ENCODE measurements around the gene FBXL17. TPM values are rescaled to one million over a fixed set of nuclear protein-coding genes. Genes with fewer than 3 reads are reported as not detected.

FBXL17 gene
- total RNA-seq, 1 donor from 2014 or later: 12.7 TPM

- Mint-ChIP-seq H3K4me1 (ENCODE audit: low read depth, unreplicated experiment) (peaks cover 12% of the 10 kb centered on the region), H3K36me3 (ENCODE audit: low read depth, unreplicated experiment) (no peaks in the 10 kb centered on the region), H3K4me3 (ENCODE audit: unreplicated experiment) (no peak overlapping the region), H3K9me3 (ENCODE audit: unreplicated experiment) (peaks cover 2% of the 10 kb centered on the region), H3K27ac (ENCODE audit: unreplicated experiment) (no peak overlapping the region), H3K27me3 (ENCODE audit: low read depth, unreplicated experiment) (no peaks in the 10 kb centered on the region)
- Histone ChIP-seq H3K27ac (ENCODE audit: low read depth, low read length) (no peak overlapping the region), H3K79me2 (ENCODE audit: insufficient read depth, low read length) (no peaks in the 10 kb centered on the region), H3K9ac (ENCODE audit: low read length) (no peak overlapping the region), H4K20me1 (ENCODE audit: insufficient read depth, low read length) (no peaks in the 10 kb centered on the region), H3K36me3 (ENCODE audit: insufficient read depth, low read length) (no peaks in the 10 kb centered on the region), H2AFZ (ENCODE audit: low read depth, low read length) (no peak overlapping the region), H3K9me3 (ENCODE audit: insufficient read depth, low read depth, low read length) (no peaks in the 10 kb centered on the region), H3K27me3 (ENCODE audit: insufficient read depth, low read length) (no peaks in the 10 kb centered on the region), H3K4me3 (ENCODE audit: insufficient read depth, low read depth, low read length) (no peak overlapping the region), H3K4me1 (ENCODE audit: insufficient read depth, low read length) (peaks cover 11% of the 10 kb centered on the region), H3K4me2 (ENCODE audit: low read length) (no peak overlapping the region)
- TF ChIP-seq, protein P1, sequence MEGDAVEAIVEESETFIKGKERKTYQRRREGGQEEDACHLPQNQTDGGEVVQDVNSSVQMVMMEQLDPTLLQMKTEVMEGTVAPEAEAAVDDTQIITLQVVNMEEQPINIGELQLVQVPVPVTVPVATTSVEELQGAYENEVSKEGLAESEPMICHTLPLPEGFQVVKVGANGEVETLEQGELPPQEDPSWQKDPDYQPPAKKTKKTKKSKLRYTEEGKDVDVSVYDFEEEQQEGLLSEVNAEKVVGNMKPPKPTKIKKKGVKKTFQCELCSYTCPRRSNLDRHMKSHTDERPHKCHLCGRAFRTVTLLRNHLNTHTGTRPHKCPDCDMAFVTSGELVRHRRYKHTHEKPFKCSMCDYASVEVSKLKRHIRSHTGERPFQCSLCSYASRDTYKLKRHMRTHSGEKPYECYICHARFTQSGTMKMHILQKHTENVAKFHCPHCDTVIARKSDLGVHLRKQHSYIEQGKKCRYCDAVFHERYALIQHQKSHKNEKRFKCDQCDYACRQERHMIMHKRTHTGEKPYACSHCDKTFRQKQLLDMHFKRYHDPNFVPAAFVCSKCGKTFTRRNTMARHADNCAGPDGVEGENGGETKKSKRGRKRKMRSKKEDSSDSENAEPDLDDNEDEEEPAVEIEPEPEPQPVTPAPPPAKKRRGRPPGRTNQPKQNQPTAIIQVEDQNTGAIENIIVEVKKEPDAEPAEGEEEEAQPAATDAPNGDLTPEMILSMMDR (IDR thresholded peaks at IDR 0.05; ENCODE audit: insufficient read depth, low read depth, low read length): no peak
- no peak for TF ChIP-seq EZH2 (IDR thresholded peaks at IDR 0.05; ENCODE audit: insufficient read depth, low read length)
- DNase-seq (ENCODE audit: low read depth) (no peak), FAIRE-seq (no peak)
These were observed 564.5 kb downstream of the FBXL17 start for GRCh38 chr5:107817436-107817835.

- H3K27me3 Mint-ChIP-seq (ENCODE audit: low read depth, unreplicated experiment): no peaks in the 10 kb centered on the region
- Histone ChIP-seq H3K27me3 (ENCODE audit: insufficient read depth, low read length) (no peaks in the 10 kb centered on the region), H2AFZ (ENCODE audit: low read depth, low read length) (no peak overlapping the region), H3K27ac (ENCODE audit: low read depth, low read length) (no peak overlapping the region), H3K9ac (ENCODE audit: low read length) (no peak overlapping the region), H3K4me1 (ENCODE audit: insufficient read depth, low read length) (peaks cover 15% of the 10 kb centered on the region), H3K9me3 (ENCODE audit: insufficient read depth, low read depth, low read length) (no peaks in the 10 kb centered on the region), H3K79me2 (ENCODE audit: insufficient read depth, low read length) (no peaks in the 10 kb centered on the region), H3K4me3 (ENCODE audit: insufficient read depth, low read depth, low read length) (no peak overlapping the region), H4K20me1 (ENCODE audit: insufficient read depth, low read length) (no peaks in the 10 kb centered on the region), H3K36me3 (ENCODE audit: insufficient read depth, low read length) (no peaks in the 10 kb centered on the region), H3K4me2 (ENCODE audit: low read length) (no peak overlapping the region)
- DNase-seq (ENCODE audit: low read depth) (no peak), FAIRE-seq (no peak)
- H3K4me3 Mint-ChIP-seq (ENCODE audit: unreplicated experiment): no peak overlapping the region
- no peaks in the 10 kb centered on the region for H3K9me3 Mint-ChIP-seq (ENCODE audit: unreplicated experiment)
- peaks cover 24% of the 10 kb centered on the region for H3K4me1 Mint-ChIP-seq (ENCODE audit: low read depth, unreplicated experiment)
- H3K36me3 Mint-ChIP-seq (ENCODE audit: low read depth, unreplicated experiment): no peaks in the 10 kb centered on the region
- TF ChIP-seq, protein P1 (IDR thresholded peaks at IDR 0.05; ENCODE audit: insufficient read depth, low read depth, low read length): no peak
- TF ChIP-seq EZH2 (IDR thresholded peaks at IDR 0.05; ENCODE audit: insufficient read depth, low read length): no peak
- H3K27ac Mint-ChIP-seq (ENCODE audit: unreplicated experiment): no peak overlapping the region
These were observed 566.8 kb downstream of the FBXL17 start for GRCh38 chr5:107815109-107815508.

DNA sequence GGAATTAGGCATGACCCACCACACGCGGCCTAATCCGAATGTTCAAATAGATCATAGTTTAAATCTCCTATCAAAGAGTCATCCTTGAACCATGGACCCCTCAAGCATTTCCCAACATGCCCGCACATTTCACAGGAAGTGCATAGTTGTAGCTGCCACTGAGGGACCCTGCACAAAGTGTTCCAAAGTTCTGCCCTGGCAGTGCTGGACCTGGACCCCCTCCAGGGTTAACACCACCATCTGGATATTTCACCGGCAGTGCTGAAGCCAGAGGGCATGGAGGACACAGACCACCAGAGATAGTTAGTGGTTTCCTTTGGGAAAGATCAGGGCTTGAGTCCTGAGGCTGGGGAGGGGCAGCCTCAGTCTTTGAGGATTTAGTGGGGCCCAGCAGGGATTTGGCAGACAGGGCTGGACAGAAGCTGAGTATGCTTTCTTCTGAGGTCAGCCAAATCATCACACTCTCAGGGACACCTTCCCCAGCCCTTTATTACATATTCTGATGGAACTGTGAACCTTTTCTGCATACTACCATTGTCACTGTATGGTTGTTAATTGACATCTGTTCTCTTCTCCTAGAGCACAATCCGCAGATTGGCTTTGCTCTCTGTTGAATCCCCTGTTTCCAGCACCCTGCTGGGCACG is 567.6 kb downstream of the FBXL17 start:
- Histone ChIP-seq H3K4me3 (ENCODE audit: insufficient read depth, low read depth, low read length) (no peak overlapping the region), H3K27ac (ENCODE audit: low read depth, low read length) (no peak overlapping the region), H3K79me2 (ENCODE audit: insufficient read depth, low read length) (no peaks in the 10 kb centered on the region), H3K27me3 (ENCODE audit: insufficient read depth, low read length) (no peaks in the 10 kb centered on the region), H3K9me3 (ENCODE audit: insufficient read depth, low read depth, low read length) (no peaks in the 10 kb centered on the region), H4K20me1 (ENCODE audit: insufficient read depth, low read length) (no peaks in the 10 kb centered on the region), H3K9ac (ENCODE audit: low read length) (no peak overlapping the region), H3K4me1 (ENCODE audit: insufficient read depth, low read length) (peaks cover 17% of the 10 kb centered on the region), H3K36me3 (ENCODE audit: insufficient read depth, low read length) (no peaks in the 10 kb centered on the region), H2AFZ (ENCODE audit: low read depth, low read length) (no peak overlapping the region), H3K4me2 (ENCODE audit: low read length) (no peak overlapping the region)
- Mint-ChIP-seq H3K4me1 (ENCODE audit: low read depth, unreplicated experiment) (peaks cover 25% of the 10 kb centered on the region), H3K27me3 (ENCODE audit: low read depth, unreplicated experiment) (no peaks in the 10 kb centered on the region), H3K36me3 (ENCODE audit: low read depth, unreplicated experiment) (no peaks in the 10 kb centered on the region), H3K9me3 (ENCODE audit: unreplicated experiment) (no peaks in the 10 kb centered on the region), H3K27ac (ENCODE audit: unreplicated experiment) (no peak overlapping the region), H3K4me3 (ENCODE audit: unreplicated experiment) (no peak overlapping the region)
- FAIRE-seq (no peak), DNase-seq (ENCODE audit: low read depth) (no peak)
- TF ChIP-seq, protein P1 (IDR thresholded peaks at IDR 0.05; ENCODE audit: insufficient read depth, low read depth, low read length): no peak
- no peak for TF ChIP-seq EZH2 (IDR thresholded peaks at IDR 0.05; ENCODE audit: insufficient read depth, low read length)
